HepG2 (cell line): ENCODE measurements around the gene NFE2L2. TPM values are rescaled to one million over a fixed set of nuclear protein-coding genes. Genes with fewer than 3 reads are reported as not detected.
A peak's percentile ranks its signal among the peaks of the same experiment; 100 is the strongest.

Source experiments
- ATF3 ChIP-seq: sonication (generic); formaldehyde crosslinking; IDR thresholded peaks from 2 replicates; pipeline ENCODE4 v1.4.0; 2020; ENCODE audit warnings: missing genetic modification reagents
- CEBPG ChIP-seq: IDR thresholded peaks from 2 replicates; pipeline ENCODE4 v1.6.1; 2016
- CREM ChIP-seq, 2 experiments: sonication (generic) in 1 of 2; formaldehyde crosslinking in 1 of 2; IDR thresholded peaks; 2 replicates each; pipeline versions ENCODE4 v1.4.0 to v1.6.1; 2016 to 2020; ENCODE audit warnings: antibody characterized with exemption in 1 of 2, mild to moderate bottlenecking in 1 of 2, missing genetic modification reagents in 1 of 2
- FOXJ3 ChIP-seq: sonication (generic); formaldehyde crosslinking; IDR thresholded peaks from 2 replicates; pipeline ENCODE4 v1.4.0; 2020; ENCODE audit warnings: missing genetic modification reagents, mild to moderate bottlenecking, borderline replicate concordance
- GATAD2A ChIP-seq: IDR thresholded peaks from 2 replicates; pipeline ENCODE4 v1.6.1; 2016
- IRF2 ChIP-seq: IDR thresholded peaks from 2 replicates; pipeline ENCODE4 v1.6.1; 2018; ENCODE audit warnings: missing genetic modification reagents, missing compliant biosample characterization
- NFIC ChIP-seq: IDR thresholded peaks from 2 replicates; pipeline ENCODE4 v1.6.1; 2012; ENCODE audit warnings: mild to moderate bottlenecking, low read length, inconsistent platforms
- NR2F6 ChIP-seq, 2 experiments: IDR thresholded peaks; 2 replicates each; pipeline ENCODE4 v1.6.1; 2016; ENCODE audit warnings: antibody characterized with exemption in 1 of 2, mild to moderate bottlenecking in 1 of 2
- RFXANK ChIP-seq: IDR thresholded peaks from 2 replicates; pipeline ENCODE4 v1.6.1; 2016
- SIX1 ChIP-seq: sonication (generic); formaldehyde crosslinking; IDR thresholded peaks from 2 replicates; pipeline ENCODE4 v1.4.0; 2020; ENCODE audit warnings: missing genetic modification reagents, borderline replicate concordance
- SOX13 ChIP-seq, 3 experiments: fragments of 450-650 bp in 1 of 3; sonication (generic) in 1 of 3; formaldehyde crosslinking in 1 of 3; IDR thresholded peaks in 2 of 3; conservative IDR thresholded peaks in 1 of 3; 2 replicates each; pipeline versions ENCODE4 v1.5.0 to v1.6.1; 2016 to 2020; ENCODE audit warnings: antibody characterized with exemption in 1 of 3, mild to moderate bottlenecking in 1 of 3, missing compliant biosample characterization in 1 of 3, missing genetic modification reagents in 1 of 3, moderate library complexity in 1 of 3
- SP5 ChIP-seq: IDR thresholded peaks from 2 replicates; pipeline ENCODE4 v1.6.1; 2016; ENCODE audit warnings: low read depth, borderline replicate concordance
- ZNF362 ChIP-seq: sonication (generic); formaldehyde crosslinking; IDR thresholded peaks from 2 replicates; pipeline ENCODE4 v1.4.0; 2020; ENCODE audit warnings: missing genetic modification reagents, mild to moderate bottlenecking, borderline replicate concordance
- ZNF639 ChIP-seq: conservative IDR thresholded peaks from 2 replicates; pipeline ENCODE4 v1.6.1; 2018; ENCODE audit warnings: missing genetic modification reagents
- ZNF644 ChIP-seq: IDR thresholded peaks from 2 replicates; pipeline ENCODE4 v1.6.1; 2016; ENCODE audit warnings: low read depth
- polyA plus RNA-seq, 8 experiments: library from polyadenylated mRNA; depleted of rRNA in 3 of 8; stranded (reverse) in 7 of 8; unstranded in 1 of 8; fragments of >200 nt; fragmentation: Illumina TruSeq in 4 of 8; extraction: Trizol in 4 of 8; gene quantifications; 2 replicates each; pipeline versions ENCODE4 v1.2.1 to v1.2.3, GENCODE V29; 2011 to 2016; ENCODE audit warnings: low read depth in 4 of 8, missing spikeins in 1 of 8, mixed read lengths in 1 of 8; ENCODE audit not compliant: insufficient read depth in 1 of 8
- total RNA-seq, 5 experiments: library from RNA; depleted of rRNA; stranded (reverse); fragments of >200 nt; fragmentation: Illumina TruSeq; extraction: Trizol; gene quantifications; 2 replicates each; pipeline ENCODE4 v1.2.3, GENCODE V29; 2016; ENCODE audit warnings: low read depth in 1 of 5
- TF ChIP-seq, protein P1 (sequence below): IDR thresholded peaks from 2 replicates; pipeline ENCODE4 v1.4.0; 2020; ENCODE audit warnings: mild to moderate bottlenecking, missing genetic modification reagents

NFE2L2 gene
- total and polyA plus RNA-seq, 2 of the 13 experiments (the other 11 are each of a cell fraction or from before 2014, with no cell fraction given), result 84.6 to 215 TPM

GRCh38 chr2:177265824-177266817 is 1.6 kb upstream of the NFE2L2 start (continued):
- TF ChIP-seq, protein P1, sequence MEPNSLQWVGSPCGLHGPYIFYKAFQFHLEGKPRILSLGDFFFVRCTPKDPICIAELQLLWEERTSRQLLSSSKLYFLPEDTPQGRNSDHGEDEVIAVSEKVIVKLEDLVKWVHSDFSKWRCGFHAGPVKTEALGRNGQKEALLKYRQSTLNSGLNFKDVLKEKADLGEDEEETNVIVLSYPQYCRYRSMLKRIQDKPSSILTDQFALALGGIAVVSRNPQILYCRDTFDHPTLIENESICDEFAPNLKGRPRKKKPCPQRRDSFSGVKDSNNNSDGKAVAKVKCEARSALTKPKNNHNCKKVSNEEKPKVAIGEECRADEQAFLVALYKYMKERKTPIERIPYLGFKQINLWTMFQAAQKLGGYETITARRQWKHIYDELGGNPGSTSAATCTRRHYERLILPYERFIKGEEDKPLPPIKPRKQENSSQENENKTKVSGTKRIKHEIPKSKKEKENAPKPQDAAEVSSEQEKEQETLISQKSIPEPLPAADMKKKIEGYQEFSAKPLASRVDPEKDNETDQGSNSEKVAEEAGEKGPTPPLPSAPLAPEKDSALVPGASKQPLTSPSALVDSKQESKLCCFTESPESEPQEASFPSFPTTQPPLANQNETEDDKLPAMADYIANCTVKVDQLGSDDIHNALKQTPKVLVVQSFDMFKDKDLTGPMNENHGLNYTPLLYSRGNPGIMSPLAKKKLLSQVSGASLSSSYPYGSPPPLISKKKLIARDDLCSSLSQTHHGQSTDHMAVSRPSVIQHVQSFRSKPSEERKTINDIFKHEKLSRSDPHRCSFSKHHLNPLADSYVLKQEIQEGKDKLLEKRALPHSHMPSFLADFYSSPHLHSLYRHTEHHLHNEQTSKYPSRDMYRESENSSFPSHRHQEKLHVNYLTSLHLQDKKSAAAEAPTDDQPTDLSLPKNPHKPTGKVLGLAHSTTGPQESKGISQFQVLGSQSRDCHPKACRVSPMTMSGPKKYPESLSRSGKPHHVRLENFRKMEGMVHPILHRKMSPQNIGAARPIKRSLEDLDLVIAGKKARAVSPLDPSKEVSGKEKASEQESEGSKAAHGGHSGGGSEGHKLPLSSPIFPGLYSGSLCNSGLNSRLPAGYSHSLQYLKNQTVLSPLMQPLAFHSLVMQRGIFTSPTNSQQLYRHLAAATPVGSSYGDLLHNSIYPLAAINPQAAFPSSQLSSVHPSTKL, result peak; percentile 92
- TF ChIP-seq SOX13 (IDR thresholded peaks at IDR 0.05) (no peak), SOX13 (CRISPR knock-in tag; conservative IDR thresholded peaks at IDR 0.05 in 1 of 2, IDR thresholded peaks at IDR 0.05 in 1 of 2) (peak in 1 of 2 experiments; percentile 82; a peak in 2 of 4 replicates), CREM (IDR thresholded peaks at IDR 0.05) (peak; percentile 65), CREM (CRISPR knock-in tag; IDR thresholded peaks at IDR 0.05) (no peak), IRF2 (CRISPR knock-in tag) (peak; percentile 58; the same call in 1 of the 2 replicates), NFIC (peak; percentile 26; the same call in 1 of the 2 replicates), ZNF639 (CRISPR knock-in tag) (0 out of 2 replicates have a peak, but pooled peaks have one; percentile 30), SIX1 (CRISPR knock-in tag) (peak; percentile 42; the same call in 1 of the 2 replicates), ATF3 (CRISPR knock-in tag) (peak; percentile 40; the same call in 1 of the 2 replicates), RFXANK (no peak), NR2F6 (IDR thresholded peaks at IDR 0.05) (peak; percentile 36), NR2F6 (CRISPR knock-in tag; IDR thresholded peaks at IDR 0.05) (0 out of 2 replicates have a peak, but pooled peaks have one; percentile 22), FOXJ3 (CRISPR knock-in tag) (peak; percentile 59; the same call in 1 of the 2 replicates), SP5 (CRISPR knock-in tag) (peak; percentile 71; the same call in 1 of the 2 replicates), ZNF644 (CRISPR knock-in tag) (no peak), CEBPG (CRISPR knock-in tag) (peak; percentile 71), GATAD2A (CRISPR knock-in tag) (peak; percentile 56; the same call in 1 of the 2 replicates), ZNF362 (no peak)
